Tibial artery (tissue), 4 donors: ENCODE data around the gene METTL8.

Experiments
- DNase-seq, 2 donors: peaks; one replicate each; pipeline ENCODE4 v3.0.0-alpha.2; 2019
- H3K27ac ChIP-seq, 2 donors: fragments of 200-600 bp; sonication (generic) in 1 of 2; 1 replicate in 1 of 2; 2 replicates in 1 of 2; pipeline ENCODE4 v1.5.1; 2018 to 2019; ENCODE audit warnings: mild to moderate bottlenecking in 1 of 2
- H3K27me3 ChIP-seq, 2 donors: fragments of 200-600 bp; sonication (generic) in 1 of 2; one replicate each; pipeline versions ENCODE4 v1.5.1 to v1.6.0; 2016 to 2019
- H3K36me3 ChIP-seq, 3 donors: fragments of 200-600 bp; sonication (generic) in 2 of 3; one replicate each; pipeline ENCODE4 v1.5.1; 2016 to 2019; ENCODE audit warnings: mild to moderate bottlenecking in 2 of 3
- H3K4me1 ChIP-seq, 4 donors: fragments of 200-600 bp; sonication (generic) in 2 of 4; 1 replicate in 3 of 4; 2 replicates in 1 of 4; pipeline ENCODE4 v1.5.1; 2016 to 2019
- H3K4me3 ChIP-seq, 2 donors: fragments of 200-600 bp; sonication (generic) in 1 of 2; 1 replicate in 1 of 2; 2 replicates in 1 of 2; pipeline ENCODE4 v1.5.1; 2018 to 2019; ENCODE audit warnings: mild to moderate bottlenecking in 2 of 2
- H3K9me3 ChIP-seq, 3 donors: fragments of 200-600 bp; sonication (generic) in 1 of 3; one replicate each; pipeline ENCODE4 v1.5.1; 2016 to 2019
- intact Hi-C: fragments of 100-400 bp; cut with DNase I; formaldehyde crosslinking; loops from one replicate; pipeline ENCODE4 v1.15.0; 2023; ENCODE audit warnings: low total_unique reads
- TF ChIP-seq, protein P1 (sequence below), 2 experiments: fragments of 200-600 bp in 1 of 2; fragments of 450-650 bp in 1 of 2; IDR thresholded peaks; one replicate each; pipeline ENCODE4 v1.5.1; 2017 to 2019; ENCODE audit warnings: antibody characterized with exemption in 2 of 2, mild to moderate bottlenecking in 1 of 2, moderate library complexity in 1 of 2

Gene METTL8

DNA sequence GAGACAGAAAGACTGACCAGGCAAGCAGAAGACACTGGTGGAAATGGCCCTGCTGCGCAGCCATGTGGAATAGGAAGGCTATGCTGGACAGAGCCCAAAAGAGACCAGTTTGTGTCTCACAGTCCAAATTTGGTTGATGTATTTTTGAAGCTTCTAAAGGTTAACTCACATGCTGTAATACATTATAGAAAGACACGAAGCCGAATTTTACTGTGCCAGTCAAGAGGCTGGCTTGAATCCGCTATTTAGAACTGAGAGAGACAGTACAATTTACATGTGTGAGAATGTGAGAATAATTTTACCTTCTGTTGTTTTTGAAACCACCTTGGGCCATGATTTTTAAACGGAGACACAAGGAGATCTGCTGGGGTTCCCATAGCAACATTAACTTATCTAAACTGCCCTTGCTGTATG, 113.6 kb downstream of the METTL8 start:
- no peak overlapping the region for H3K4me3 ChIP-seq
- no peaks in the 10 kb centered on the region for H3K27me3 ChIP-seq
- H3K4me1 ChIP-seq: peaks cover 0 to 13% (median 10%) of the 10 kb centered on the region in 4 donors
- TF ChIP-seq, protein P1, sequence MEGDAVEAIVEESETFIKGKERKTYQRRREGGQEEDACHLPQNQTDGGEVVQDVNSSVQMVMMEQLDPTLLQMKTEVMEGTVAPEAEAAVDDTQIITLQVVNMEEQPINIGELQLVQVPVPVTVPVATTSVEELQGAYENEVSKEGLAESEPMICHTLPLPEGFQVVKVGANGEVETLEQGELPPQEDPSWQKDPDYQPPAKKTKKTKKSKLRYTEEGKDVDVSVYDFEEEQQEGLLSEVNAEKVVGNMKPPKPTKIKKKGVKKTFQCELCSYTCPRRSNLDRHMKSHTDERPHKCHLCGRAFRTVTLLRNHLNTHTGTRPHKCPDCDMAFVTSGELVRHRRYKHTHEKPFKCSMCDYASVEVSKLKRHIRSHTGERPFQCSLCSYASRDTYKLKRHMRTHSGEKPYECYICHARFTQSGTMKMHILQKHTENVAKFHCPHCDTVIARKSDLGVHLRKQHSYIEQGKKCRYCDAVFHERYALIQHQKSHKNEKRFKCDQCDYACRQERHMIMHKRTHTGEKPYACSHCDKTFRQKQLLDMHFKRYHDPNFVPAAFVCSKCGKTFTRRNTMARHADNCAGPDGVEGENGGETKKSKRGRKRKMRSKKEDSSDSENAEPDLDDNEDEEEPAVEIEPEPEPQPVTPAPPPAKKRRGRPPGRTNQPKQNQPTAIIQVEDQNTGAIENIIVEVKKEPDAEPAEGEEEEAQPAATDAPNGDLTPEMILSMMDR (IDR thresholded peaks at IDR 0.05): no peak
- DNase-seq: no peak
- H3K9me3 ChIP-seq: no peaks in the 10 kb centered on the region
- intact Hi-C loops: no loop called here
- no peak overlapping the region for H3K27ac ChIP-seq
- no peaks in the 10 kb centered on the region for H3K36me3 ChIP-seq

DNA sequence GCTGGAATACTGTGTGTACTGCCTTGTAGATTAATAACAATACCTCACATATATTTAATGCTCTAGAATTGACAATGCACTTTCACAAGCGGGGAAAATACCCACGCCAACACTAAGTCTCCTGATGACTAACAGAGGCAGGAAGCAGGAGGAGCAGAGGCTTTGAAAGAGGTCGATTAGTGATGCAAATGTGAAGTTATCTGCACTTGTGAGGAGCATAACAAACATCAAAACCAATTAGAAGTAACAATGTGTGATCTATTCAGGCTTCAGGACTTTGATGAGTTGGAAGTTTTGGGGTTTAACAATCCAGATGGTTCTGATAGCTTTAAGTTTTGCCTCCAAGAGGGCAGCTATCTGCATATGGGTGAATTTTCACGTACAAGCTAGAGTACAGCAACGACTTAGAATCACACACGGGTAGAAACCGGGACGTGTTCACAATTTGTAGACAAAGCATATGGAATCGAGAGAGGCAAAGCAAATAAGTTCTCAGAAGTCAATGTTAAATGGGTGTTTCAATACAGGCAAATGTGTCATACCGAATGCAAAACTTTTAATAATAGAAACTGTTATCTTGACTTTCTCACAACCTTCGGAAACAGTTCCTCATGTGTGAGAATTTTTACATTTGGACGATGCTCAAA, 114.5 kb downstream of the METTL8 start:
- Histone ChIP-seq H3K4me1 (peaks cover 0 to 13% (median 10%) of the 10 kb centered on the region in 4 donors), H3K27ac (peak overlapping the region in 1 of 2 donors; percentile 46), H3K36me3 (no peaks in the 10 kb centered on the region), H3K9me3 (no peaks in the 10 kb centered on the region), H3K27me3 (no peaks in the 10 kb centered on the region), H3K4me3 (no peak overlapping the region)
- intact Hi-C loops: no loop called here
- TF ChIP-seq, protein P1 (IDR thresholded peaks at IDR 0.05): no peak
- DNase-seq: no peak

DNA sequence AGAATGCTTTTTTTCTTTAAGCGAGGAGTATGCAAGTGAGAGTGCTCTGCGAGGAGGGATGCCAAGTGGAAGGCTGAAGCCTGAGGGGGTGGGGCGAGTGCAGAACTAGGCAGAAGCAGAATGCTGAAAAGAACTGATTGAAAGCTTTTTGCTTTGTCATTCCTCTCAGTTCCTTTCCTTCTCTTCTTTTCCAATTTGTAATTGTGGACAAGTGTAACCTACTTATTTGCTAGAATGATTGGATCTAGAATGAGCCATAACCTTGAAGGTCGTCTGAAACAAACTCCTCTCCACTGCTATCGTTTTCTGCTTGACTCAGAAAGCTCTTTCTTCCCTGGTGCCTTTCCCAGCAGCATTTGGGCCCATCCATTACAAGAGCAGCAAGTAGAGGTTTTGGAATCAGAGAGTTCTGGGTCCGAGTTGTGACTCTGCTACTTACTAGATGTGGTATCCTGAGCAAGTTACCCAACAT, 115.3 kb downstream of the METTL8 start:
- Histone ChIP-seq H3K36me3 (no peaks in the 10 kb centered on the region), H3K27ac (peak overlapping the region in 1 of 2 donors; percentile 46), H3K9me3 (no peaks in the 10 kb centered on the region), H3K27me3 (no peaks in the 10 kb centered on the region), H3K4me1 (peaks cover 0 to 13% (median 10%) of the 10 kb centered on the region in 4 donors), H3K4me3 (no peak overlapping the region)
- TF ChIP-seq, protein P1 (IDR thresholded peaks at IDR 0.05): no peak
- intact Hi-C loops: no loop called here
- no peak for DNase-seq

DNA sequence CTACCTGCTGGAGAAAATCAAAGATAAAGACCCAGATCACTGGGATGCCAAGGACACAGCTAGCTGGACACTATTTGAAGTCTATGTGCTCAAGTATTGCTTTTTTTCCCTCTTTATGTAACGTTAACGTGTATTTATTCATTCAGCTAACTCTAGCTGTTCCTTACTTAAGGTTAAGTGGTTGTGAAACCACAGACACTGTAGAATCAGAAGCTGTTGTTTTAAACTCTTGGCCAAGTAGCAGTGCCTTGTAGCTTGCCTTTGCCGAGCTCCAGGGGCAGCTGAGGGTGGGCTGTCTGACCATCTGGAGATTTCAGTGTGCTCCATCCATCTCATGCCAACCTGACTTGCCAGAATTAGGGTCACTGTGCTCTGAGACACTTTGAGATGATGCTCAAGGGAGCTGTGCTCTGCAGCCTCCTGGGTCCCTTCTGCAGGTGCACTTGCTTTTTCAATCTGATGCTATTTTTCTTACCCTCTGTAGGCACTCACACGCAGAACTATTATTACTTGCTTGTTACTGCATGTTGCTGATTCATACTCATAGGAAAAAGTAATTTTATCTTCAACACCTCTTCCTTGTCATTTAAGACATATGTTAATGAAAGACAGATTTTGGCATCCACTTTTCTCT, 116.2 kb downstream of the METTL8 start:
- intact Hi-C loops: no loop called here
- no peaks in the 10 kb centered on the region for H3K9me3 ChIP-seq
- TF ChIP-seq, protein P1 (IDR thresholded peaks at IDR 0.05): no peak
- H3K4me1 ChIP-seq: peaks cover 0 to 13% (median 10%) of the 10 kb centered on the region in 4 donors
- H3K27ac ChIP-seq: no peak overlapping the region
- no peaks in the 10 kb centered on the region for H3K27me3 ChIP-seq
- no peak overlapping the region for H3K4me3 ChIP-seq
- no peak for DNase-seq
- no peaks in the 10 kb centered on the region for H3K36me3 ChIP-seq

DNA sequence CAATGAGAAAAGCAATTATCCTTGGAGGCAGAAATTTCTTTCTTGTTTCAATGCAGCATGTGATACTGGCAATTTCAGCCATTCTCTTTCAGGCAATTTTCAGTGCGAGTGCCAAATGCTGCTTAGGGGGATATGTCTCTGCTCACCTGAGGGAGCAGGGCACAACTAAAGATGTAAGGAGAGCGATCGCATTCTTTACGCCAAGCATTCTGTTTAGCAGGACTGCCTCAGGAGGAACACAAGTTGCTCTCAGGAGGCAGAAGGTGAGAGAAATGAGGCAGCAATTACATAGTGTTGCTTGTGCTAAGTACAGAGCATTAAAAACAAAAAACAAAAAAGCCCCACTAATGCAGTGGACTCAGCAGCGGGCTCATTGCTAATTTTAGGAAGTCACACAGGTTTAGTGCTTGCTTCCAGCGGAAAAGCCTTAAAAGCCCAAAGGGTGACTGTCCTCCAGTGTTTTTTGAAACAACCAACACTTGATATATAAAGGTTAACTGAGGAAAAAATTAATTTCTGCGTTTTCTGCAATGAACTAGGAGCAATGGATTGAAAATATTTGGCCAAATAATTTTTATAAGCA, 116.9 kb downstream of the METTL8 start:
- Histone ChIP-seq H3K36me3 (no peaks in the 10 kb centered on the region), H3K27me3 (no peaks in the 10 kb centered on the region), H3K4me1 (peaks cover 0 to 13% (median 10%) of the 10 kb centered on the region in 4 donors), H3K9me3 (peaks cover 0 to 7% (median 6%) of the 10 kb centered on the region in 3 donors), H3K27ac (no peak overlapping the region), H3K4me3 (no peak overlapping the region)
- DNase-seq: no peak
- TF ChIP-seq, protein P1 (IDR thresholded peaks at IDR 0.05): no peak
- intact Hi-C loops: no loop called here
